DMS53 treated with DMSO at 0.1 percent for 48 hours (cell line): ENCODE measurements around the gene COL18A1.

ENCODE experiments used
- DNase-seq: peaks from one replicate; lab custom pipeline; 2025; ENCODE audit not compliant: unreplicated experiment; lab: John Stamatoyannopoulos, UW

Gene COL18A1

GRCh38 chr21:45531393-45532215 is 126.6 kb downstream of the COL18A1 start:
- no peak for DNase-seq

GRCh38 chr21:45532826-45533360 is 127.9 kb downstream of the COL18A1 start:
- DNase-seq, result no peak

- DNase-seq, result no peak
Observed at GRCh38 chr21:45533361-45533845, 128.4 kb downstream of the COL18A1 start.

- DNase-seq, result no peak
Observed at GRCh38 chr21:45533846-45534635, 129.1 kb downstream of the COL18A1 start.

GRCh38 chr21:45534636-45535331 is 129.8 kb downstream of the COL18A1 start:
- DNase-seq, result no peak

- no peak for DNase-seq
Observed at GRCh38 chr21:45535341-45536081, 130.5 kb downstream of the COL18A1 start.

GRCh38 chr21:45536301-45537081 is 131.5 kb downstream of the COL18A1 start:
- DNase-seq, result no peak

- no peak for DNase-seq
Observed at GRCh38 chr21:45537111-45537745, 132.3 kb downstream of the COL18A1 start.

GRCh38 chr21:45537746-45538291 is 132.9 kb downstream of the COL18A1 start:
- DNase-seq, result no peak

- DNase-seq, result no peak
Observed at GRCh38 chr21:45538381-45539045, 133.5 kb downstream of the COL18A1 start.

- DNase-seq, result no peak
Observed at GRCh38 chr21:45539046-45539795, 134.3 kb downstream of the COL18A1 start.

- DNase-seq, result no peak
Observed at GRCh38 chr21:45539796-45540600, 135.0 kb downstream of the COL18A1 start.

GRCh38 chr21:45540601-45540970 is 135.6 kb downstream of the COL18A1 start:
- no peak for DNase-seq

- DNase-seq, result no peak
Observed at GRCh38 chr21:45541221-45542039, 136.5 kb downstream of the COL18A1 start.

GRCh38 chr21:45542242-45542666 is 137.3 kb downstream of the COL18A1 start, which contains the start of gene SLC19A1:
Gene SLC19A1 (minus strand): TSS chr21:45542440. CDS start chr21:45537959, 4,481 bp downstream.
- DNase-seq, result peak; percentile 7
